Measurements from ENCODE around the gene WNT6. TPM values are rescaled to one million over a fixed set of nuclear protein-coding genes. Genes with fewer than 3 reads are reported as not detected.

WNT6 gene
- total RNA-seq, 1 experiment from 2014 or later, result not detected

DNA sequence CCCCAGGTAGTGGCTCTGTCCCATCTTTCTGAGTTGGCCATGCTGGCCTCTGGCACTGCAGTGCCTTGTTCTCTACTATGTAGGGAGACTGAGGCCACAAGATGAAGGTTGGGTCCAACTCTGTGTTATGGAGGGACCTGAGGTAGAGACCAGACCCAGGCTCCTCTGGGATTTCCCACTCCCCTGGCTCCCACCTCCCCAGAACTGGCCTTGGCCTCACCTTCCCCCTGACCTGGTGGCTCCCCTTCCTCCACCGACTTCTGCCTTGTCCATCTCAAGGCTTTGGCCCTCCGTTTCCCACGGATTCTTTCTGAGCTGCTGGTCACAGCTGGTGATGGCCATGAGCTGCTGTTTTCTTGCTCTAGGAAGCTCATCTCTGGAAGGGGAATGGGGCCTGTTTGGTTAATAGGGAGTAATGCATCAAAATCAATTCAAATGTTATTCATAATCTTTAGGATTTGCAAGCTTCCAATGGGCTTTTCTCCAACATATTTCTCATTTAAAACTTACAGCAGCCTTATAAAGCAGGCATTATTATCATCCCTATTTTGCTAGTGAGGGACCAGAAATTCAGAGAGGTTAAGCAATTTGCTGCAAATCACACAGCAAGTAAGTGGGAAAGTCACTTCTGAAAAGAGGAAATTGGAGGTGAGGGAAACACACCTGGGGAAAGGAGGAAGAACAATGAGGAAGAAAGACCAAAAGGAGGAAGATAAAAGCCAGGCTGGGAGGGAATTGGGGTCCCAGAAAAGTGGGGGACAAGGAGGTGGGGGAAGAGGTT, 28.9 kb upstream of the WNT6 start:
- H3K36me3 ChIP-seq (ENCODE audit: low read depth, low read length), result no peaks in the 10 kb centered on the region
- no peak overlapping the region for H3K9ac ChIP-seq (ENCODE audit: low read length)
- BruUV-seq (replicated peaks), result no TSS peak
- H3K4me3 ChIP-seq (ENCODE audit: low read length), result no peak overlapping the region
- no peak overlapping the region for H2AFZ ChIP-seq (ENCODE audit: low read length)
- TF ChIP-seq EZH2 (IDR thresholded peaks at IDR 0.05; ENCODE audit: low read length, unreplicated experiment) (no peak), EZH2phosphoT487 (IDR thresholded peaks at IDR 0.05; ENCODE audit: borderline replicate concordance, low read length) (no peak)
- TF ChIP-seq, protein P1, sequence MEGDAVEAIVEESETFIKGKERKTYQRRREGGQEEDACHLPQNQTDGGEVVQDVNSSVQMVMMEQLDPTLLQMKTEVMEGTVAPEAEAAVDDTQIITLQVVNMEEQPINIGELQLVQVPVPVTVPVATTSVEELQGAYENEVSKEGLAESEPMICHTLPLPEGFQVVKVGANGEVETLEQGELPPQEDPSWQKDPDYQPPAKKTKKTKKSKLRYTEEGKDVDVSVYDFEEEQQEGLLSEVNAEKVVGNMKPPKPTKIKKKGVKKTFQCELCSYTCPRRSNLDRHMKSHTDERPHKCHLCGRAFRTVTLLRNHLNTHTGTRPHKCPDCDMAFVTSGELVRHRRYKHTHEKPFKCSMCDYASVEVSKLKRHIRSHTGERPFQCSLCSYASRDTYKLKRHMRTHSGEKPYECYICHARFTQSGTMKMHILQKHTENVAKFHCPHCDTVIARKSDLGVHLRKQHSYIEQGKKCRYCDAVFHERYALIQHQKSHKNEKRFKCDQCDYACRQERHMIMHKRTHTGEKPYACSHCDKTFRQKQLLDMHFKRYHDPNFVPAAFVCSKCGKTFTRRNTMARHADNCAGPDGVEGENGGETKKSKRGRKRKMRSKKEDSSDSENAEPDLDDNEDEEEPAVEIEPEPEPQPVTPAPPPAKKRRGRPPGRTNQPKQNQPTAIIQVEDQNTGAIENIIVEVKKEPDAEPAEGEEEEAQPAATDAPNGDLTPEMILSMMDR (conservative IDR thresholded peaks at IDR 0.05; ENCODE audit: low read depth, low read length), result no peak
- ATAC-seq, result no peak
- CTCF ChIA-PET, result no interaction called here
- no peak overlapping the region for H3K4me2 ChIP-seq (ENCODE audit: low read length)
- intact Hi-C loops (cut with micrococcal nuclease), result no loop called here
- peaks cover 27% of the 10 kb centered on the region for H3K4me1 ChIP-seq (ENCODE audit: insufficient read depth, low read length)
- H3K9me3 ChIP-seq (ENCODE audit: low read length), result no peaks in the 10 kb centered on the region
- no peaks in the 10 kb centered on the region for H4K20me1 ChIP-seq (ENCODE audit: low read length)
- no peaks in the 10 kb centered on the region for H3F3A ChIP-seq (ENCODE audit: low read length, unreplicated experiment)
- POLR2A ChIA-PET (ENCODE audit: unreplicated experiment), result no interaction called here
- no peaks in the 10 kb centered on the region for H3K9me2 ChIP-seq (replicated peaks; ENCODE audit: low read length)
- no peak for DNase-seq
- no peaks in the 10 kb centered on the region for H3K27me3 ChIP-seq (ENCODE audit: low read length)
- H3K79me2 ChIP-seq (ENCODE audit: low read length), result no peaks in the 10 kb centered on the region
- H3K27ac ChIP-seq (ENCODE audit: low read length), result no peak overlapping the region

DNA sequence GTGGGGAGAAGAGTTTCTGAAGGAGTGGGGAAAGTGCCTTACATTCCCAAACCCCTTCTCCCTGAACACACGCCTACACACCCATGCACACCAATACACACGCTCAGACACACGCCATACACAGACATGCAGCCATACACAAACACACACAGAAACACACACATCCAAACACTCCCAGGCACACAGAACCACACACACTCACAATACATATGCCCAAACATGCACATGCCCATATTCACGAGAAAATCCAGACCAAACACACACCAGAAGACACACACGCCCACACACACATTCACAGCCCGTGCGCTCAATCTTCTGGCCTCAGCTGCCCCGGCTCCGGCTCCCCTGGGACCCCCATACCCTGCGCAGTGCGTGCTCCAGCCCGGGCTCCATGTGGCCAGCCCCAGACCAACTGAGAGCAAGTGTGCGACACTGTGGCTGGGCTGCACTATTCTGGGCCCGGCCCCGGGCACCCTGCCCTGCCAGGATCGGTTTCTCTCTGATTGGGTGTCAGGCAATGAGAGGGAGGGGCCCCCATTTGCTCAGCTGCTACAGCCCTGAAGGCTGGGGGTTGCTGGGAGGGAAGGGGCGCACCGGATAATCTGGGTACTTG, 28.1 kb upstream of the WNT6 start, which contains the start of gene PRKAG3:
PRKAG3 (minus strand) TSS at position 426 of the 613 bp plus-strand sequence.
- H3K27ac ChIP-seq (ENCODE audit: low read length), result no peak within 1 kb of the TSS
- no peaks in the 10 kb centered on the region for H3K36me3 ChIP-seq (ENCODE audit: low read depth, low read length)
- no peaks in the 10 kb centered on the region for H3K9me3 ChIP-seq (ENCODE audit: low read length)
- TF ChIP-seq EZH2 (IDR thresholded peaks at IDR 0.05; ENCODE audit: low read length, unreplicated experiment), result no peak
- H3K79me2 ChIP-seq (ENCODE audit: low read length), result no peaks in the 10 kb centered on the region
- peak within 1 kb of the TSS; percentile 33 for H3K4me2 ChIP-seq (ENCODE audit: low read length)
- POLR2A ChIA-PET (ENCODE audit: unreplicated experiment), result interaction anchor here (0.7 kb wide), 1 partner anchor 114 kb away, joined by 3 read pairs; no protein-coding TSS in a partner anchor
- H3F3A ChIP-seq (ENCODE audit: low read length, unreplicated experiment), result no peaks in the 10 kb centered on the region
- H3K9ac ChIP-seq (ENCODE audit: low read length), result no peak within 1 kb of the TSS
- H3K9me2 ChIP-seq (replicated peaks; ENCODE audit: low read length), result no peaks in the 10 kb centered on the region
- no peaks in the 10 kb centered on the region for H3K27me3 ChIP-seq (ENCODE audit: low read length)
- DNase-seq (no peak), ATAC-seq (no peak)
- no peak within 1 kb of the TSS for H3K4me3 ChIP-seq (ENCODE audit: low read length)
- H3K4me1 ChIP-seq (ENCODE audit: insufficient read depth, low read length), result peaks cover 27% of the 10 kb centered on the region
- H4K20me1 ChIP-seq (ENCODE audit: low read length), result no peaks in the 10 kb centered on the region
- CTCF ChIA-PET, result interaction anchor here (0.6 kb wide), 1 partner anchor 104 kb away, joined by 3 read pairs; no protein-coding TSS in a partner anchor
- no peak within 1 kb of the TSS for H2AFZ ChIP-seq (ENCODE audit: low read length)
- intact Hi-C loops (cut with micrococcal nuclease), result no loop called here
- no TSS peak for BruUV-seq (replicated peaks)

DNA sequence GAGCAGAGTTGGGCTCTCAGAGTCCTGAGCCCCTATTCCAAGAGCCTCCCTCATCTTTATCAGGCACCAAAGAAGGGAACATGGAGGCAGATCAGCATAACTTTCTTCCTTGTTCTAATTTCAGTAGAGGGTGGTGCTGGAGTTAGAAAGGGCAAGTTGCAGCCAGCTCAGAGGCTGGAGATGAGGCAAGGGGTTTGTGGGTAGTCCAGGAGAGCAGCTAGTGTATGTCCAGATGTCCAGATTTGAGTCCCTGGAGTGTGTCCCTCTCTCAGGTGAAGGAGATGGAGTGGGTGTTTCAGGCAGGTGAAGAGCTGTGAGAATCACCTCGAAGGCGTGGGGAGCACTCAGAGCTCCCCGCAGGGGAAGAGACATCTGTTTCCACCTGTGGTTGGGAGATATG, 27.5 kb upstream of the WNT6 start:
- Histone ChIP-seq H3K9me3 (ENCODE audit: low read length) (no peaks in the 10 kb centered on the region), H3K4me1 (ENCODE audit: insufficient read depth, low read length) (peaks cover 27% of the 10 kb centered on the region), H3K4me3 (ENCODE audit: low read length) (no peak overlapping the region), H3K9ac (ENCODE audit: low read length) (no peak overlapping the region), H3K79me2 (ENCODE audit: low read length) (no peaks in the 10 kb centered on the region), H3K27me3 (ENCODE audit: low read length) (no peaks in the 10 kb centered on the region), H3K4me2 (ENCODE audit: low read length) (peak overlapping the region; percentile 33), H3K36me3 (ENCODE audit: low read depth, low read length) (no peaks in the 10 kb centered on the region), H3K27ac (ENCODE audit: low read length) (no peak overlapping the region), H3K9me2 (replicated peaks; ENCODE audit: low read length) (no peaks in the 10 kb centered on the region), H4K20me1 (ENCODE audit: low read length) (no peaks in the 10 kb centered on the region), H2AFZ (ENCODE audit: low read length) (no peak overlapping the region), H3F3A (ENCODE audit: low read length, unreplicated experiment) (no peaks in the 10 kb centered on the region)
- TF ChIP-seq, protein P1 (conservative IDR thresholded peaks at IDR 0.05; ENCODE audit: low read depth, low read length), result no peak
- TF ChIP-seq EZH2phosphoT487 (IDR thresholded peaks at IDR 0.05; ENCODE audit: borderline replicate concordance, low read length), result no peak
- no peak for TF ChIP-seq EZH2 (IDR thresholded peaks at IDR 0.05; ENCODE audit: low read length, unreplicated experiment)
- peak; percentile 14; the same call in 1 of the 2 replicates for ATAC-seq
- CTCF ChIA-PET, result interaction anchor here (0.6 kb wide), 2 partner anchors 23 to 105 kb away, joined by 3 to 6 read pairs; no protein-coding TSS in a partner anchor
- POLR2A ChIA-PET (ENCODE audit: unreplicated experiment), result interaction anchor here (0.7 kb wide), 1 partner anchor 115 kb away, joined by 3 read pairs; no protein-coding TSS in a partner anchor
- no TSS peak for BruUV-seq (replicated peaks)
- intact Hi-C loops (cut with micrococcal nuclease), result no loop called here
- no peak for DNase-seq

Data from PC-3 (cell line).